Loucy (cell line): Measurements from ENCODE around the gene LAMC1.

ENCODE experiments used
- CTCF ChIP-seq: fragments of 200-600 bp; sonication (generic); conservative IDR thresholded peaks from 2 replicates; pipeline ENCODE4 v1.5.1; 2014; ENCODE audit warnings: mild to moderate bottlenecking, antibody characterized with exemption, low read length
- EZH2phosphoT487 ChIP-seq: fragments of 200-600 bp; IDR thresholded peaks from 2 replicates; pipeline ENCODE4 v1.6.1; 2018; ENCODE audit warnings: antibody characterized with exemption, mild to moderate bottlenecking, moderate library complexity, borderline replicate concordance

DNA sequence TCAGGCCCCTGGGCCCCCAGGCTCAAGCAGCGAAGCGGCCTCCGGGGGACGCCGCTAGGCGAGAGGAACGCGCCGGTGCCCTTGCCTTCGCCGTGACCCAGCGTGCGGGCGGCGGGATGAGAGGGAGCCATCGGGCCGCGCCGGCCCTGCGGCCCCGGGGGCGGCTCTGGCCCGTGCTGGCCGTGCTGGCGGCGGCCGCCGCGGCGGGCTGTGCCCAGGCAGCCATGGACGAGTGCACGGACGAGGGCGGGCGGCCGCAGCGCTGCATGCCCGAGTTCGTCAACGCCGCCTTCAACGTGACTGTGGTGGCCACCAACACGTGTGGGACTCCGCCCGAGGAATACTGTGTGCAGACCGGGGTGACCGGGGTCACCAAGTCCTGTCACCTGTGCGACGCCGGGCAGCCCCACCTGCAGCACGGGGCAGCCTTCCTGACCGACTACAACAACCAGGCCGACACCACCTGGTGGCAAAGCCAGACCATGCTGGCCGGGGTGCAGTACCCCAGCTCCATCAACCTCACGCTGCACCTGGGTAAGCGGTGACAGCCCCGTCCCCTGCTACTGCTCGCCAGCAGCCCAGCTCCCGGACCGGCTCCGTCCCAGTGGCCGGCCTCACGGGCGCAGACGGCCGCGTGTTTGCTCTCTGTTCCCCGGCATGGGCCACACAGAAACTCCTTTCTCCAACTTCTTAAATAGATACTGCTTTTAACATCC lies 539 bp downstream of the LAMC1 start:
- TF ChIP-seq CTCF (peak; percentile 26; the same call in 1 of the 2 replicates), EZH2phosphoT487 (no peak)
